Glutamatergic neuron (in vitro differentiated cells): ENCODE data around the gene KIRREL3. TPM values are rescaled to one million over a fixed set of nuclear protein-coding genes. Genes with fewer than 3 reads are reported as not detected.

Experiments
- DNase-seq: peaks from one replicate; pipeline ENCODE4 v3.0.0; 2022
- H3K27ac Mint-ChIP-seq: one replicate; pipeline ENCODE4 v1.8.0; 2020; ENCODE audit warnings: mild to moderate bottlenecking, mixed read lengths, inconsistent platforms; ENCODE audit not compliant: unreplicated experiment
- H3K27me3 Mint-ChIP-seq: one replicate; pipeline ENCODE4 v1.8.0; 2020; ENCODE audit warnings: mild to moderate bottlenecking, moderate library complexity, mixed read lengths, inconsistent platforms; ENCODE audit not compliant: unreplicated experiment
- H3K36me3 Mint-ChIP-seq: one replicate; pipeline ENCODE4 v1.8.0; 2020; ENCODE audit warnings: mild to moderate bottlenecking, mixed read lengths, inconsistent platforms; ENCODE audit not compliant: unreplicated experiment
- H3K4me1 Mint-ChIP-seq: one replicate; pipeline ENCODE4 v1.8.0; 2020; ENCODE audit warnings: mild to moderate bottlenecking, low read depth, mixed read lengths, inconsistent platforms; ENCODE audit not compliant: unreplicated experiment
- H3K4me3 Mint-ChIP-seq: one replicate; pipeline ENCODE4 v1.8.0; 2020; ENCODE audit warnings: mild to moderate bottlenecking, mixed read lengths, inconsistent platforms; ENCODE audit not compliant: unreplicated experiment
- H3K9me3 Mint-ChIP-seq: one replicate; pipeline ENCODE4 v1.8.0; 2020; ENCODE audit warnings: mild to moderate bottlenecking, moderate library complexity, mixed read lengths, inconsistent platforms; ENCODE audit not compliant: unreplicated experiment
- CTCF ChIP-seq: fragments of 200-600 bp; sonication (generic); IDR thresholded peaks from one replicate; pipeline ENCODE4 v1.5.0; 2021; ENCODE audit not compliant: partially characterized antibody, unreplicated experiment
- total RNA-seq: library from RNA; stranded (reverse); fragmentation: NEBNext Ultra II Directional; extraction: Animal tissue kit (Norgen Biotek cat#: 25700); gene quantifications from one replicate; pipeline ENCODE4 v1.2.1, GENCODE V29; 2021; ENCODE audit not compliant: unreplicated experiment

KIRREL3 gene
- total RNA-seq, 1 donor from 2014 or later: 25.3 TPM

DNA sequence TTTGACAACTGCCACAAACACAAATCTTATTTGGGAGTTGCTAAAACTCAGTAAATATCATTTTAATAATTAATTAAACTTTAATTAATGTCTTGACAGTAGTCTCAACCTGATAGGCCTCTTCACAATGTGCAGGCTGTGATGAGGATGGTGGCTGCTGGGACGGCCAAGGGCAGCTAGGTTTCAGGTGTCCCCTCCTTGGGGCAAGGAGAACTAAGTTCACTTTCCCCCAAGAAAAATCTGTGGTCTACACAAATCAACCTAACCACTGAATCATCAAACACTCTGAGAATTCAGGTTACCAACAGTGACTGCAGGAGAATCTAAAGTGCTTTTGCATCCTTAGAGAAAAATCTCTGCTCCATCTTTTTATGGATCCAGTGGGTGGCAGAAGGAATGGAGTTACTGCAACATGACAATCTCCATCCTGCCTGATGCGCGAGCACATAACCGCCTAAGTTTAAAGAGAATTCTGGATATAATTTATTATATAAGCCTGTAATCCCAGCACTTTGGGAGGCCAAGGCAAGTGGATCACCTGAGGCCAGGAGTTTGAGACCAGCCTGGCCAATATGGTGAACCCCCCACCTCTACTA is 289.7 kb downstream of the KIRREL3 start:
- Mint-ChIP-seq H3K4me1 (peaks cover 3% of the 10 kb centered on the region), H3K27me3 (peaks cover 3% of the 10 kb centered on the region), H3K36me3 (no peaks in the 10 kb centered on the region), H3K4me3 (no peak overlapping the region), H3K9me3 (no peaks in the 10 kb centered on the region), H3K27ac (no peak overlapping the region)
- no peak for DNase-seq
- TF ChIP-seq CTCF: no peak

- H3K4me3 Mint-ChIP-seq: no peak overlapping the region
- H3K9me3 Mint-ChIP-seq: peaks cover 1% of the 10 kb centered on the region
- peaks cover 9% of the 10 kb centered on the region for H3K27me3 Mint-ChIP-seq
- peaks cover 5% of the 10 kb centered on the region for H3K4me1 Mint-ChIP-seq
- DNase-seq: no peak
- TF ChIP-seq CTCF: no peak
- H3K36me3 Mint-ChIP-seq: no peaks in the 10 kb centered on the region
- H3K27ac Mint-ChIP-seq: no peak overlapping the region
These were observed 293.1 kb downstream of the KIRREL3 start for GRCh38 chr11:126707498-126707897.

GRCh38 chr11:126704096-126704495 is 296.5 kb downstream of the KIRREL3 start:
- no peak for TF ChIP-seq CTCF
- H3K36me3 Mint-ChIP-seq: no peaks in the 10 kb centered on the region
- peaks cover 1% of the 10 kb centered on the region for H3K9me3 Mint-ChIP-seq
- H3K4me1 Mint-ChIP-seq: peaks cover 5% of the 10 kb centered on the region
- H3K27me3 Mint-ChIP-seq: peaks cover 9% of the 10 kb centered on the region
- no peak overlapping the region for H3K27ac Mint-ChIP-seq
- no peak overlapping the region for H3K4me3 Mint-ChIP-seq
- no peak for DNase-seq

DNA sequence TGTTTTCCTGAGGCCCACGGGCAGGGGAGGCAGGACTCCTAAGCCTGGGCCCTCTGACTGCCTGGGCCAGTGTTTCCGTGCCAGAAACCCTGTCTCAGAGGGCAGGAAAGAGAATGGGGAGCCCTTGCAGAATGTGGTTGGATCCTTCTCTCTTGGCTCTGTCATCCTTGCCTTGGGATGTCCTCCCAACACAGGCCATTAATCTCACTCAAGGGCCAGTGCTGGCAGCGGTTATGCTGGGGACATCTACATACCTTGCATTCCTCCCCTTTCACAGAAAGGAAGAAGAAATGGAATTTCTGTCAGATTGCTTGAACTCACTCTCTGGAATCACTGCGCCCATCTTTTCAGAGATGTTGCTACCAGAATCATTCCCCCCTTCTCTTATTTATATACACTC is 296.9 kb downstream of the KIRREL3 start:
- Mint-ChIP-seq H3K9me3 (peaks cover 1% of the 10 kb centered on the region), H3K27ac (no peak overlapping the region), H3K27me3 (peaks cover 7% of the 10 kb centered on the region), H3K4me1 (peaks cover 2% of the 10 kb centered on the region), H3K4me3 (no peak overlapping the region), H3K36me3 (no peaks in the 10 kb centered on the region)
- no peak for DNase-seq
- TF ChIP-seq CTCF: no peak

GRCh38 chr11:126702987-126703386 is 297.6 kb downstream of the KIRREL3 start:
- TF ChIP-seq CTCF: no peak
- Mint-ChIP-seq H3K27ac (no peak overlapping the region), H3K36me3 (no peaks in the 10 kb centered on the region)

More at GRCh38 chr11:126702987-126703386, 297.6 kb downstream of the KIRREL3 start:
- Mint-ChIP-seq H3K9me3 (peaks cover 1% of the 10 kb centered on the region), H3K4me3 (no peak overlapping the region), H3K27me3 (peaks cover 6% of the 10 kb centered on the region), H3K4me1 (peaks cover 8% of the 10 kb centered on the region)
- DNase-seq: no peak
